ENCODE measurements around the gene DCPS. TPM values are rescaled to one million over a fixed set of nuclear protein-coding genes. Genes with fewer than 3 reads are reported as not detected.

The DCPS gene
- total RNA-seq, 1 experiment from 2014 or later: 26.2 TPM

DNA sequence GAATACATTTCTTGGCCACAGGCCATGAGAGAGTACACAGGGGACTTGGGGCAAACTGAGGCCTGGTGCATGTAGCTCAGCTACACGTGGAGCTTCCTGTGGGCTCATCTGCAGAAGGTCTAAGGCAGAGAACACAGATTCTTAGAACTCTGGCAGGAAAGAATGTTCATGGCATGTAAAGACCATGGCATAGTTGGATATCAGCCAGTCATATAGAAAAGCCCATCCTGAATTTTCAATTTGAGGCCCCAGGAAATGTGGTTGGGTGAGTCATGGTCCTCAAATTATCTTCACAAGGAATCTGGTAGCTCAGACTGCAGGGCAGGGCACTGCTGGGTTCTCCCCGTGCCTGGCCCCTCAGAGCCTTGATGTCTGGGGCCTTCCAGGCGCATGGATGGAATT is 37.9 kb downstream of the DCPS start:
- CTCF ChIA-PET: interaction anchor here (1.0 kb wide), 1 partner anchor 74 kb away, joined by 3 read pairs; no protein-coding TSS in a partner anchor

DNA sequence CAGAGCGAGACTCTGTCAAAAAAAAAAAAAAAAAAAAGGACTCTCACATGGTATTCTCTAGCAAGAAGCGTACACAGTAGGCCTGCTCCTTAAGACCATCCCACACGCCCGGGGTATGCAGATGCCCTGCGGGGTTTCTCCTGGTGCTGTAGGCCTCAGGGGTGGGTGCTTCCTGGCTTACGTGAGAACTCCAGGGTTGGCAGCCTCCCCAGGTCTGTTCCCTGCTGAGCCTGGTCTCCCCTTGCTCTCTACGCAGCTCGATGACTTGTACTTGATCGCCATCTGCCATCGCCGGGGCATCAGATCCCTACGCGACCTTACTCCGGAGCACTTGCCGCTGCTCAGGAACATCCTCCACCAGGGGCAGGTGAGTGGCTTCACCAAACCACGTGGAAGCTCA is 39.2 kb downstream of the DCPS start:
- no peak for TF ChIP-seq JUN (CRISPR knock-in tag; IDR thresholded peaks at IDR 0.05)
- TF ChIP-seq NR3C1 (CRISPR knock-in tag; conservative IDR thresholded peaks at IDR 0.05; ENCODE audit: low read depth): no peak
- no peak for TF ChIP-seq ZNF317 (CRISPR knock-in tag; IDR thresholded peaks at IDR 0.05; ENCODE audit: borderline replicate concordance, low read depth)
- TF ChIP-seq NFATC4 (CRISPR knock-in tag; IDR thresholded peaks at IDR 0.05): no peak
- TF ChIP-seq SOX15 (CRISPR knock-in tag; IDR thresholded peaks at IDR 0.05): no peak
- TF ChIP-seq ZNF138 (CRISPR knock-in tag; conservative IDR thresholded peaks at IDR 0.05): no peak
- TF ChIP-seq, protein P1, sequence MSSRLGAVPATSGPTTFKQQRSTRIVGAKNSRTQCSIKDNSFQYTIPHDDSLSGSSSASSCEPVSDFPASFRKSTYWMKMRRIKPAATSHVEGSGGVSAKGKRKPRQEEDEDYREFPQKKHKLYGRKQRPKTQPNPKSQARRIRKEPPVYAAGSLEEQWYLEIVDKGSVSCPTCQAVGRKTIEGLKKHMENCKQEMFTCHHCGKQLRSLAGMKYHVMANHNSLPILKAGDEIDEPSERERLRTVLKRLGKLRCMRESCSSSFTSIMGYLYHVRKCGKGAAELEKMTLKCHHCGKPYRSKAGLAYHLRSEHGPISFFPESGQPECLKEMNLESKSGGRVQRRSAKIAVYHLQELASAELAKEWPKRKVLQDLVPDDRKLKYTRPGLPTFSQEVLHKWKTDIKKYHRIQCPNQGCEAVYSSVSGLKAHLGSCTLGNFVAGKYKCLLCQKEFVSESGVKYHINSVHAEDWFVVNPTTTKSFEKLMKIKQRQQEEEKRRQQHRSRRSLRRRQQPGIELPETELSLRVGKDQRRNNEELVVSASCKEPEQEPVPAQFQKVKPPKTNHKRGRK (CRISPR knock-in tag; IDR thresholded peaks at IDR 0.05; ENCODE audit: borderline replicate concordance): no peak
- no peak for TF ChIP-seq CREB1 (CRISPR knock-in tag; IDR thresholded peaks at IDR 0.05)
- Mint-ChIP-seq H3K36me3 (peaks cover 19% of the 10 kb centered on the region), H3K4me1 (peaks cover 37% of the 10 kb centered on the region), H3K9me3 (no peaks in the 10 kb centered on the region), H3K27ac (no peak overlapping the region), H3K4me3 (no peak overlapping the region), H3K27me3 (ENCODE audit: low read depth) (no peaks in the 10 kb centered on the region)
- DNase-seq (ENCODE audit: low spot score) (no peak), ATAC-seq (no peak)
- CTCF ChIA-PET: no interaction called here
- POLR2A ChIA-PET: interaction anchor here (0.7 kb wide), 1 partner anchor 440 kb away, joined by 6 read pairs; the partner anchor contains the start of gene PUS3

More for the DNA sequence above, 37.9 kb downstream of the DCPS start:
- Mint-ChIP-seq H3K9me3 (no peaks in the 10 kb centered on the region), H3K4me3 (no peak overlapping the region), H3K36me3 (peaks cover 19% of the 10 kb centered on the region), H3K27me3 (ENCODE audit: low read depth) (no peaks in the 10 kb centered on the region), H3K4me1 (peaks cover 36% of the 10 kb centered on the region), H3K27ac (0 out of 2 replicates have a peak overlapping the region, but pooled peaks have one; percentile 48)
- DNase-seq (ENCODE audit: low spot score) (no peak), ATAC-seq (no peak)
- TF ChIP-seq ZNF232 (CRISPR knock-in tag; IDR thresholded peaks at IDR 0.05) (no peak), SMAD4 (CRISPR knock-in tag; IDR thresholded peaks at IDR 0.05) (no peak), ETV6 (CRISPR knock-in tag; IDR thresholded peaks at IDR 0.05) (no peak), NR1H2 (CRISPR knock-in tag; IDR thresholded peaks at IDR 0.05) (no peak), ZNF138 (CRISPR knock-in tag; conservative IDR thresholded peaks at IDR 0.05) (no peak), RORB (CRISPR knock-in tag; IDR thresholded peaks at IDR 0.05) (no peak), MXD4 (CRISPR knock-in tag; IDR thresholded peaks at IDR 0.05; ENCODE audit: borderline replicate concordance) (no peak), NR3C1 (CRISPR knock-in tag; conservative IDR thresholded peaks at IDR 0.05; ENCODE audit: low read depth) (no peak), ZNF671 (CRISPR knock-in tag; IDR thresholded peaks at IDR 0.05) (no peak), ESRRA (CRISPR knock-in tag; IDR thresholded peaks at IDR 0.05; ENCODE audit: borderline replicate concordance) (no peak), FOXJ3 (CRISPR knock-in tag; IDR thresholded peaks at IDR 0.05; ENCODE audit: borderline replicate concordance) (no peak), ZNF423 (CRISPR knock-in tag; IDR thresholded peaks at IDR 0.05) (no peak)
- TF ChIP-seq, protein P2, sequence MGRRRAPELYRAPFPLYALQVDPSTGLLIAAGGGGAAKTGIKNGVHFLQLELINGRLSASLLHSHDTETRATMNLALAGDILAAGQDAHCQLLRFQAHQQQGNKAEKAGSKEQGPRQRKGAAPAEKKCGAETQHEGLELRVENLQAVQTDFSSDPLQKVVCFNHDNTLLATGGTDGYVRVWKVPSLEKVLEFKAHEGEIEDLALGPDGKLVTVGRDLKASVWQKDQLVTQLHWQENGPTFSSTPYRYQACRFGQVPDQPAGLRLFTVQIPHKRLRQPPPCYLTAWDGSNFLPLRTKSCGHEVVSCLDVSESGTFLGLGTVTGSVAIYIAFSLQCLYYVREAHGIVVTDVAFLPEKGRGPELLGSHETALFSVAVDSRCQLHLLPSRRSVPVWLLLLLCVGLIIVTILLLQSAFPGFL (CRISPR knock-in tag; IDR thresholded peaks at IDR 0.05; ENCODE audit: borderline replicate concordance): no peak
- TF ChIP-seq, protein P3, sequence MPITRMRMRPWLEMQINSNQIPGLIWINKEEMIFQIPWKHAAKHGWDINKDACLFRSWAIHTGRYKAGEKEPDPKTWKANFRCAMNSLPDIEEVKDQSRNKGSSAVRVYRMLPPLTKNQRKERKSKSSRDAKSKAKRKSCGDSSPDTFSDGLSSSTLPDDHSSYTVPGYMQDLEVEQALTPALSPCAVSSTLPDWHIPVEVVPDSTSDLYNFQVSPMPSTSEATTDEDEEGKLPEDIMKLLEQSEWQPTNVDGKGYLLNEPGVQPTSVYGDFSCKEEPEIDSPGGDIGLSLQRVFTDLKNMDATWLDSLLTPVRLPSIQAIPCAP (CRISPR knock-in tag; IDR thresholded peaks at IDR 0.05): no peak
- TF ChIP-seq, protein P4, sequence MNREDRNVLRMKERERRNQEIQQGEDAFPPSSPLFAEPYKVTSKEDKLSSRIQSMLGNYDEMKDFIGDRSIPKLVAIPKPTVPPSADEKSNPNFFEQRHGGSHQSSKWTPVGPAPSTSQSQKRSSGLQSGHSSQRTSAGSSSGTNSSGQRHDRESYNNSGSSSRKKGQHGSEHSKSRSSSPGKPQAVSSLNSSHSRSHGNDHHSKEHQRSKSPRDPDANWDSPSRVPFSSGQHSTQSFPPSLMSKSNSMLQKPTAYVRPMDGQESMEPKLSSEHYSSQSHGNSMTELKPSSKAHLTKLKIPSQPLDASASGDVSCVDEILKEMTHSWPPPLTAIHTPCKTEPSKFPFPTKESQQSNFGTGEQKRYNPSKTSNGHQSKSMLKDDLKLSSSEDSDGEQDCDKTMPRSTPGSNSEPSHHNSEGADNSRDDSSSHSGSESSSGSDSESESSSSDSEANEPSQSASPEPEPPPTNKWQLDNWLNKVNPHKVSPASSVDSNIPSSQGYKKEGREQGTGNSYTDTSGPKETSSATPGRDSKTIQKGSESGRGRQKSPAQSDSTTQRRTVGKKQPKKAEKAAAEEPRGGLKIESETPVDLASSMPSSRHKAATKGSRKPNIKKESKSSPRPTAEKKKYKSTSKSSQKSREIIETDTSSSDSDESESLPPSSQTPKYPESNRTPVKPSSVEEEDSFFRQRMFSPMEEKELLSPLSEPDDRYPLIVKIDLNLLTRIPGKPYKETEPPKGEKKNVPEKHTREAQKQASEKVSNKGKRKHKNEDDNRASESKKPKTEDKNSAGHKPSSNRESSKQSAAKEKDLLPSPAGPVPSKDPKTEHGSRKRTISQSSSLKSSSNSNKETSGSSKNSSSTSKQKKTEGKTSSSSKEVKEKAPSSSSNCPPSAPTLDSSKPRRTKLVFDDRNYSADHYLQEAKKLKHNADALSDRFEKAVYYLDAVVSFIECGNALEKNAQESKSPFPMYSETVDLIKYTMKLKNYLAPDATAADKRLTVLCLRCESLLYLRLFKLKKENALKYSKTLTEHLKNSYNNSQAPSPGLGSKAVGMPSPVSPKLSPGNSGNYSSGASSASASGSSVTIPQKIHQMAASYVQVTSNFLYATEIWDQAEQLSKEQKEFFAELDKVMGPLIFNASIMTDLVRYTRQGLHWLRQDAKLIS (CRISPR knock-in tag; IDR thresholded peaks at IDR 0.05; ENCODE audit: borderline replicate concordance): no peak
- POLR2A ChIA-PET: no interaction called here
